Neuronal stem cell (in vitro differentiated cells): Measurements from ENCODE around the gene CDK5.
A peak's percentile ranks its signal among the peaks of the same experiment; 100 is the strongest.

Experiments
- DNase-seq: peaks from one replicate; pipeline ENCODE4 v3.0.0-alpha.2; 2013; ENCODE audit warnings: low spot score
- H2AFZ ChIP-seq: one replicate; pipeline ENCODE4 v1.6.1; 2013; ENCODE audit warnings: mild to moderate bottlenecking, low read length, inconsistent platforms
- H2AK5ac ChIP-seq: 2 replicates; pipeline ENCODE4 v1.6.1; 2013; ENCODE audit warnings: low read depth, mild to moderate bottlenecking, inconsistent platforms, low read length, moderate library complexity, mixed read lengths
- H2BK120ac ChIP-seq: 2 replicates; pipeline ENCODE4 v1.6.1; 2013; ENCODE audit warnings: low read depth, mild to moderate bottlenecking, inconsistent platforms, low read length, moderate library complexity, mixed read lengths
- H2BK12ac ChIP-seq: one replicate; pipeline ENCODE4 v1.6.1; 2013; ENCODE audit warnings: low read length, inconsistent platforms
- H2BK15ac ChIP-seq: 2 replicates; pipeline ENCODE4 v1.6.1; 2013; ENCODE audit warnings: mild to moderate bottlenecking, low read length, inconsistent platforms, mixed read lengths
- H2BK5ac ChIP-seq: one replicate; pipeline ENCODE4 v1.6.1; 2013; ENCODE audit warnings: inconsistent platforms, mild to moderate bottlenecking, low read length, moderate library complexity
- H3K14ac ChIP-seq: one replicate; pipeline ENCODE4 v1.6.1; 2013; ENCODE audit warnings: low read length, inconsistent platforms
- H3K18ac ChIP-seq: 2 replicates; pipeline ENCODE4 v1.6.1; 2013; ENCODE audit warnings: low read length, inconsistent platforms
- H3K23ac ChIP-seq: 2 replicates; pipeline ENCODE4 v1.6.1; 2013; ENCODE audit warnings: low read depth, mild to moderate bottlenecking, mixed read lengths, low read length, inconsistent platforms; ENCODE audit not compliant: poor library complexity
- H3K27ac ChIP-seq: replicated peaks from 3 replicates; pipeline ENCODE4 v1.5.1; 2013; ENCODE audit warnings: low read length, inconsistent platforms
- H3K27me3 ChIP-seq, 3 experiments: 2 replicates each; pipeline ENCODE4 v1.6.1; 2013; ENCODE audit warnings: low read length in 3 of 3, mild to moderate bottlenecking in 2 of 3, inconsistent platforms in 1 of 3, low read depth in 1 of 3, mixed read lengths in 1 of 3, moderate library complexity in 1 of 3; ENCODE audit not compliant: control insufficient read depth in 3 of 3, insufficient read depth in 3 of 3
- H3K36me3 ChIP-seq, 2 donors: replicated peaks in 1 of 2; 2 replicates each; pipeline ENCODE4 v1.6.1; 2013; ENCODE audit warnings: low read length in 2 of 2; ENCODE audit not compliant: control insufficient read depth in 2 of 2, insufficient read depth in 2 of 2
- H3K4ac ChIP-seq: 2 replicates; pipeline ENCODE4 v1.6.1; 2013; ENCODE audit warnings: inconsistent platforms, mild to moderate bottlenecking, low read length, moderate library complexity
- H3K4me1 ChIP-seq, 2 donors: 1 replicate in 1 of 2; 2 replicates in 1 of 2; pipeline ENCODE4 v1.6.1; 2013; ENCODE audit warnings: low read length in 2 of 2, low read depth in 1 of 2; ENCODE audit not compliant: control insufficient read depth in 2 of 2, insufficient read depth in 1 of 2
- H3K4me2 ChIP-seq: one replicate; pipeline ENCODE4 v1.6.1; 2013; ENCODE audit warnings: mild to moderate bottlenecking, low read length, inconsistent platforms; ENCODE audit not compliant: insufficient read depth, poor library complexity, severe bottlenecking
- H3K4me3 ChIP-seq, 2 donors: 2 replicates each; pipeline ENCODE4 v1.5.1; 2013; ENCODE audit warnings: low read length in 2 of 2, mild to moderate bottlenecking in 2 of 2, inconsistent platforms in 1 of 2, moderate library complexity in 1 of 2
- H3K79me1 ChIP-seq: one replicate; pipeline ENCODE4 v1.6.1; 2013; ENCODE audit warnings: low read depth, mild to moderate bottlenecking, inconsistent platforms, low read length, moderate library complexity
- H3K9ac ChIP-seq: one replicate; pipeline ENCODE4 v1.6.1; 2013; ENCODE audit warnings: mild to moderate bottlenecking, low read depth, low read length, inconsistent platforms; ENCODE audit not compliant: poor library complexity
- H3K9me3 ChIP-seq, 2 donors: replicated peaks in 1 of 2; 2 replicates each; pipeline versions ENCODE3 to v1.6.1; 2013; ENCODE audit warnings: low read length in 2 of 2, mild to moderate bottlenecking in 2 of 2, inconsistent platforms in 1 of 2, low read depth in 1 of 2, mixed read lengths in 1 of 2, moderate library complexity in 1 of 2; ENCODE audit not compliant: control insufficient read depth in 2 of 2, insufficient read depth in 1 of 2
- H4K8ac ChIP-seq: one replicate; pipeline ENCODE4 v1.6.1; 2013; ENCODE audit warnings: low read depth, mild to moderate bottlenecking, inconsistent platforms, low read length, moderate library complexity
- H4K91ac ChIP-seq: one replicate; pipeline ENCODE4 v1.6.1; 2013; ENCODE audit warnings: low read length, low read depth, mild to moderate bottlenecking, inconsistent platforms; ENCODE audit not compliant: poor library complexity
- WGBS, 2 donors: extraction: QIAGEN DNeasy Blood & Tissue Kit; methylation state at CpG; one replicate each; pipeline ENCODE4 v1.1.7; 2013; ENCODE audit warnings: missing lambda C conversion rate in 2 of 2, mixed read lengths in 1 of 2; ENCODE audit not compliant: insufficient read length in 2 of 2, insufficient replicate concordance in 1 of 2; ENCODE audit errors: extremely low coverage in 2 of 2; 5-methylcytosine and 5-hydroxymethylcytosine counted together

CDK5 gene

DNA sequence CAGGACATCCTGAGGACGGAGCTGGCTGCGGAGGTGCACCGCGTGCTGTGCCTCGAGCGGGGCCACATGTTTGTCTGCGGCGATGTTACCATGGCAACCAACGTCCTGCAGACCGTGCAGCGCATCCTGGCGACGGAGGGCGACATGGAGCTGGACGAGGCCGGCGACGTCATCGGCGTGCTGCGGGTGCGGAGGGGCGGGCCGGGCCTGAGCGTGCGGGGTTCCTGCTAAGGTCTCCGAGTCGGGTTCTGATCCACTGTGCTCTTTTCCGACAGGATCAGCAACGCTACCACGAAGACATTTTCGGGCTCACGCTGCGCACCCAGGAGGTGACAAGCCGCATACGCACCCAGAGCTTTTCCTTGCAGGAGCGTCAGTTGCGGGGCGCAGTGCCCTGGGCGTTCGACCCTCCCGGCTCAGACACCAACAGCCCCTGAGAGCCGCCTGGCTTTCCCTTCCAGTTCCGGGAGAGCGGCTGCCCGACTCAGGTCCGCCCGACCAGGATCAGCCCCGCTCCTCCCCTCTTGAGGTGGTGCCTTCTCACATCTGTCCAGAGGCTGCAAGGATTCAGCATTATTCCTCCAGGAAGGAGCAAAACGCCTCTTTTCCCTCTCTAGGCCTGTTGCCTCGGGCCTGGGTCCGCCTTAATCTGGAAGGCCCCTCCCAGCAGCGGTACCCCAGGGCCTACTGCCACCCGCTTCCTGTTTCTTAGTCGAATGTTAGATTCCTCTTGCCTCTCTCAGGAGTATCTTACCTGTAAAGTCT lies 43.8 kb downstream of the CDK5 start:
- Histone ChIP-seq H4K8ac (peak overlapping the region; percentile 57), H3K27me3 (peaks cover 0 to 13% (median 0%) of the 10 kb centered on the region in 3 experiments), H3K79me1 (peaks cover 2% of the 10 kb centered on the region), H3K27ac (no peak overlapping the region), H2AK5ac (peak overlapping the region; percentile 93), H2BK12ac (peak overlapping the region; percentile 50), H3K9ac (peak overlapping the region; percentile 70), H3K9me3 (no peaks in the 10 kb centered on the region), H3K18ac (peak overlapping the region; percentile 93), H4K91ac (no peak overlapping the region), H3K4me3 (peak overlapping the region in 1 of 2 donors; percentile 77), H3K4ac (no peak overlapping the region), H3K14ac (peak overlapping the region; percentile 75), H2BK120ac (no peak overlapping the region), H3K4me1 (peaks cover 26 to 41% of the 10 kb centered on the region in 2 donors), H2AFZ (no peak overlapping the region), H3K36me3 (peaks cover 0 to 5% of the 10 kb centered on the region in 2 donors), H2BK5ac (peak overlapping the region; percentile 77), H3K23ac (peak overlapping the region; percentile 49), H2BK15ac (peak overlapping the region; percentile 95), H3K4me2 (peak overlapping the region; percentile 70)
- peak; percentile 88 for DNase-seq
- WGBS, 2 donors: no CpG with 5 or more reads among the region's 55 CpGs

DNA sequence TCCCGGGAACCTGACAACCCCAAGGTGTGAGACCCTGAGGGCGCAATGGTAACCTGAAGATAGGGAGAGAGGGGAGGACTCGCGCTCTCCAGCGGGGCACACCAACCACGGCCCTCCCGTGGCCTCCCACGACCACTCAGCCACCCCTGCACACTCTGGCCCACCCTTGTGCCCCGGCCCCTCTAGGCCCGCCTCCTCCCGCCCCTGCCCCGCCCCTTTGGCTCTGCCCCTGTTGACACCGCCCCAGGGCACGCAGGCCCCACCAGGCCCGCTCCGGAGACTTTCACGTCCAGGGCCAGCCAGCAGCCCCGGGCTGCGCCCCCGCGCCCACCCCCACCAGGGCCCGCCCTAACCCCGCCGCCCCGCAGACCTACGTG lies 44.4 kb downstream of the CDK5 start:
- peak overlapping the region; percentile 12 for H3K9ac ChIP-seq
- DNase-seq: no peak
- peak overlapping the region; percentile 67 for H2BK120ac ChIP-seq
- H2AFZ ChIP-seq: peak overlapping the region; percentile 21
- peaks cover 25 to 40% of the 10 kb centered on the region in 2 donors for H3K4me1 ChIP-seq
- H3K79me1 ChIP-seq: peaks cover 2% of the 10 kb centered on the region
- no peak overlapping the region for H3K14ac ChIP-seq
- H3K27ac ChIP-seq: peak overlapping the region; percentile 47
- H3K9me3 ChIP-seq: no peaks in the 10 kb centered on the region
- H3K4ac ChIP-seq: no peak overlapping the region
- H3K27me3 ChIP-seq: peaks cover 0 to 8% (median 0%) of the 10 kb centered on the region in 3 experiments
- peaks cover 0 to 5% of the 10 kb centered on the region in 2 donors for H3K36me3 ChIP-seq
- peak overlapping the region; percentile 93 for H2AK5ac ChIP-seq
- peak overlapping the region in 1 of 2 donors; percentile 33 for H3K4me3 ChIP-seq
- H3K4me2 ChIP-seq: peak overlapping the region; percentile 52
- H4K91ac ChIP-seq: peak overlapping the region; percentile 64
- H3K18ac ChIP-seq: peak overlapping the region; percentile 95
- no peak overlapping the region for H4K8ac ChIP-seq
- peak overlapping the region; percentile 77 for H2BK5ac ChIP-seq
- WGBS, 2 donors: no CpG with 5 or more reads among the region's 26 CpGs
- peak overlapping the region; percentile 82 for H3K23ac ChIP-seq
- no peak overlapping the region for H2BK12ac ChIP-seq
- H2BK15ac ChIP-seq: peak overlapping the region; percentile 95

- Histone ChIP-seq H3K4me2 (peak overlapping the region; percentile 52), H3K18ac (peak overlapping the region; percentile 95), H3K14ac (no peak overlapping the region), H3K4ac (no peak overlapping the region), H3K79me1 (peaks cover 2% of the 10 kb centered on the region), H2BK5ac (peak overlapping the region; percentile 77), H3K36me3 (peaks cover 0 to 5% of the 10 kb centered on the region in 2 donors), H3K9ac (peak overlapping the region; percentile 12), H3K23ac (peak overlapping the region; percentile 82), H4K91ac (peak overlapping the region; percentile 64), H3K27me3 (peaks cover 0 to 5% (median 0%) of the 10 kb centered on the region in 3 experiments), H2BK12ac (no peak overlapping the region), H2BK15ac (peak overlapping the region; percentile 95), H2AFZ (peak overlapping the region; percentile 21), H4K8ac (no peak overlapping the region), H3K9me3 (no peaks in the 10 kb centered on the region), H2BK120ac (peak overlapping the region; percentile 67), H3K4me3 (peak overlapping the region in 1 of 2 donors; percentile 33), H3K27ac (peak overlapping the region; percentile 47), H3K4me1 (peaks cover 22 to 42% of the 10 kb centered on the region in 2 donors), H2AK5ac (peak overlapping the region; percentile 93)
- DNase-seq: no peak
- no CpG with 5 or more reads among the region's 23 CpGs for WGBS, 2 donors
Observed at GRCh38 chr7:151012911-151013347, 44.8 kb downstream of the CDK5 start.

DNA sequence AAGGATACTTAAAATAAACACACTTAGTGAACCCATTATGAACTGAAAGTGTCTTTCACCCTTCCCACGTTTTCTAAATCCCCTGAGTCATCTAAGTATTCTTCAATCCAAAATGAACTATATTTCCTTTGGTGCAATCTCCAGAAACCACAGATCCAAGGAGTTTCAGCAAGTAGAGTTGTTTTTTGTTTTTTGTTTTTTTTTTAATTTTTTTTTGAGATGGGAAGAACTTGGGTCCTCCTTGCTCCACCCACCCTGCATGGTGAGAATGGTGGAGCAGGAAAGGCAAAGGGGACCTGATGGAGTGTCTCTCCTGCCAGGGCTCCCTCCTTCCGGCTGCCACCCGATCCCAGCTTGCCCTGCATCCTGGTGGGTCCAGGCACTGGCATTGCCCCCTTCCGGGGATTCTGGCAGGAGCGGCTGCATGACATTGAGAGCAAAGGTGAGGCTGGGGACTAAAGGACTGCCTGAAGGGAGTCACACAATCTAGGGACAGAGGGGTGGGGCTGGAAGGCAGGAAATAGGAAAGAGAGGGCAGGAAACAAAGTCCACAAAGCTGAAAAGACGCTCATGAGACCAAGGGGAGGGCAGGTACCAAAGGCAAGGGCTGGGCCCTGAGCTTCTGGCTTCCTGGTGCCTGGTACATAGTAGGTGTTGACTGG lies 45.5 kb downstream of the CDK5 start:
- Histone ChIP-seq H4K8ac (no peak overlapping the region), H3K79me1 (peaks cover 2% of the 10 kb centered on the region), H2BK12ac (peak overlapping the region; percentile 19), H3K4me2 (no peak overlapping the region), H3K4me3 (no peak overlapping the region), H2BK5ac (no peak overlapping the region), H4K91ac (peak overlapping the region; percentile 69), H2BK15ac (peak overlapping the region; percentile 83), H3K4ac (no peak overlapping the region), H3K23ac (no peak overlapping the region), H3K14ac (no peak overlapping the region), H3K27ac (no peak overlapping the region), H3K9ac (no peak overlapping the region), H3K4me1 (peaks cover 19 to 36% of the 10 kb centered on the region in 2 donors), H3K18ac (peak overlapping the region; percentile 62), H3K36me3 (peaks cover 0 to 5% of the 10 kb centered on the region in 2 donors), H2AK5ac (peak overlapping the region; percentile 5), H3K27me3 (no peaks in the 10 kb centered on the region), H3K9me3 (no peaks in the 10 kb centered on the region), H2AFZ (no peak overlapping the region), H2BK120ac (no peak overlapping the region)
- DNase-seq: no peak
- WGBS, 2 donors: no CpG with 5 or more reads among the region's 6 CpGs
